AG09309 (cell line): ENCODE data around the gene KCNH3.

Experiments used
- DNase-seq: peaks from one replicate; pipeline ENCODE4 v3.0.0-alpha.2; 2010; ENCODE audit warnings: low read depth
- H3K4me3 ChIP-seq: 2 replicates; pipeline ENCODE4 v1.5.1; 2011; ENCODE audit warnings: mild to moderate bottlenecking, low read depth, low read length, moderate library complexity; ENCODE audit not compliant: control insufficient read depth
- CTCF ChIP-seq: IDR thresholded peaks from 2 replicates; pipeline ENCODE4 v1.5.1; 2011; ENCODE audit warnings: mild to moderate bottlenecking, low read depth, low read length, inconsistent platforms; ENCODE audit not compliant: insufficient read depth, control insufficient read depth; ENCODE audit errors: missing control alignments

KCNH3 gene

GRCh38 chr12:49577589-49578315 is 38.9 kb downstream of the KCNH3 start:
- no peak for DNase-seq
- H3K4me3 ChIP-seq = no peak overlapping the region
- TF ChIP-seq CTCF = no peak

- TF ChIP-seq CTCF = no peak
- H3K4me3 ChIP-seq = no peak overlapping the region
- DNase-seq = no peak
Measured at GRCh38 chr12:49578471-49579112, 39.8 kb downstream of the KCNH3 start.

GRCh38 chr12:49580572-49581535 is 42.0 kb downstream of the KCNH3 start:
- no peak overlapping the region for H3K4me3 ChIP-seq
- TF ChIP-seq CTCF = peak; percentile 93
- peak; percentile 14 for DNase-seq

- no peak for TF ChIP-seq CTCF
- no peak for DNase-seq
- H3K4me3 ChIP-seq = no peak overlapping the region
Measured at GRCh38 chr12:49582201-49582600, 43.4 kb downstream of the KCNH3 start.

GRCh38 chr12:49582850-49583249 is 44.0 kb downstream of the KCNH3 start:
- DNase-seq = no peak
- no peak overlapping the region for H3K4me3 ChIP-seq
- no peak for TF ChIP-seq CTCF

- peak; percentile 2 for DNase-seq
- no peak for TF ChIP-seq CTCF
- H3K4me3 ChIP-seq = no peak overlapping the region
Measured at GRCh38 chr12:49583366-49584094, 44.7 kb downstream of the KCNH3 start.
